Liver (tissue), 3 donors: ENCODE results near the gene PRRC2A.

ENCODE experiments used
- FOXA1 ChIP-seq: IDR thresholded peaks from 2 replicates; pipeline ENCODE4 v1.6.1; 2016; ENCODE audit warnings: antibody characterized with exemption
- FOXA2 ChIP-seq: IDR thresholded peaks from 2 replicates; pipeline ENCODE4 v1.6.1; 2016; ENCODE audit warnings: antibody characterized with exemption
- GABPA ChIP-seq, 2 donors: IDR thresholded peaks in 1 of 2; conservative IDR thresholded peaks in 1 of 2; 2 replicates each; pipeline ENCODE4 v1.6.1; 2016; ENCODE audit warnings: antibody characterized with exemption in 2 of 2, mild to moderate bottlenecking in 1 of 2, moderate library complexity in 1 of 2
- HNF4G ChIP-seq: IDR thresholded peaks from 2 replicates; pipeline ENCODE4 v1.6.1; 2016; ENCODE audit warnings: antibody characterized with exemption
- NR2F2 ChIP-seq: IDR thresholded peaks from 2 replicates; pipeline ENCODE4 v1.6.1; 2016; ENCODE audit warnings: antibody characterized with exemption
- RAD21 ChIP-seq, 2 donors: IDR thresholded peaks; 2 replicates each; pipeline ENCODE4 v1.6.1; 2016; ENCODE audit warnings: antibody characterized with exemption in 2 of 2, mild to moderate bottlenecking in 2 of 2
- RXRA ChIP-seq, 2 donors: IDR thresholded peaks; 2 replicates each; pipeline ENCODE4 v1.6.1; 2017 to 2018; ENCODE audit warnings: antibody characterized with exemption in 2 of 2, mild to moderate bottlenecking in 1 of 2
- TF ChIP-seq, protein P1 (sequence below): fragments of 150-350 bp; IDR thresholded peaks from 2 replicates; pipeline ENCODE4 v1.5.1; 2017; ENCODE audit warnings: improper control_type of control experiment, low read depth, low read length; ENCODE audit not compliant: missing input control
- TF ChIP-seq, protein P2 (sequence below): IDR thresholded peaks from 2 replicates; pipeline ENCODE4 v1.6.1; 2016; ENCODE audit warnings: antibody characterized with exemption
- TF ChIP-seq, protein P3 (sequence below): IDR thresholded peaks from 2 replicates; pipeline ENCODE4 v1.6.1; 2016; ENCODE audit warnings: antibody characterized with exemption
- donor health status: healthy.
- donor health status: healthy.

DNA sequence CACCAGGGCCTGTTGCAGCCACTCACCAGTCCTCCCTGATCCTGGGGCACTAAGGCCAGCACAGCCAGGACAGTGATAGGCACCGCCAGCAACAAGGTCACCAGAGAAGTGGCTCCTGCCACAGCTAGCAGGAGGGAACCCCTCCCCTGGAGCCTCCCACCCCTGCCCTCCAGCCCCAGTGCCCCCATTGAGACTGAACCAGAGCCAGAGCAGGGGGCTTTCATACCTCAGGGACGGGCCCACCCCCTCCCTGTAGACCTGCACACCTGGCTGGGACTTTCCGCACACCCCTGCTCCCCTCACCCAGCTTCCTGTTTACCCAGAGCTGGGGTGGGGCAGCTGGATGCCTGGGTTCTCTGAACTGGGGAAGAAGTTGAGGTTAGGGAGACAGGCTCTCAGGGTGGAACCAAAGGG lies 38.3 kb upstream of the PRRC2A start, which contains the start of gene LTB:
- TF ChIP-seq, protein P1, sequence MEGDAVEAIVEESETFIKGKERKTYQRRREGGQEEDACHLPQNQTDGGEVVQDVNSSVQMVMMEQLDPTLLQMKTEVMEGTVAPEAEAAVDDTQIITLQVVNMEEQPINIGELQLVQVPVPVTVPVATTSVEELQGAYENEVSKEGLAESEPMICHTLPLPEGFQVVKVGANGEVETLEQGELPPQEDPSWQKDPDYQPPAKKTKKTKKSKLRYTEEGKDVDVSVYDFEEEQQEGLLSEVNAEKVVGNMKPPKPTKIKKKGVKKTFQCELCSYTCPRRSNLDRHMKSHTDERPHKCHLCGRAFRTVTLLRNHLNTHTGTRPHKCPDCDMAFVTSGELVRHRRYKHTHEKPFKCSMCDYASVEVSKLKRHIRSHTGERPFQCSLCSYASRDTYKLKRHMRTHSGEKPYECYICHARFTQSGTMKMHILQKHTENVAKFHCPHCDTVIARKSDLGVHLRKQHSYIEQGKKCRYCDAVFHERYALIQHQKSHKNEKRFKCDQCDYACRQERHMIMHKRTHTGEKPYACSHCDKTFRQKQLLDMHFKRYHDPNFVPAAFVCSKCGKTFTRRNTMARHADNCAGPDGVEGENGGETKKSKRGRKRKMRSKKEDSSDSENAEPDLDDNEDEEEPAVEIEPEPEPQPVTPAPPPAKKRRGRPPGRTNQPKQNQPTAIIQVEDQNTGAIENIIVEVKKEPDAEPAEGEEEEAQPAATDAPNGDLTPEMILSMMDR = no peak
- TF ChIP-seq, protein P2, sequence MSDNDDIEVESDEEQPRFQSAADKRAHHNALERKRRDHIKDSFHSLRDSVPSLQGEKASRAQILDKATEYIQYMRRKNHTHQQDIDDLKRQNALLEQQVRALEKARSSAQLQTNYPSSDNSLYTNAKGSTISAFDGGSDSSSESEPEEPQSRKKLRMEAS = no peak
- no peak for TF ChIP-seq FOXA2
- TF ChIP-seq HNF4G = no peak
- no peak for TF ChIP-seq FOXA1
- TF ChIP-seq RAD21 (IDR thresholded peaks at IDR 0.05) = no peak
- no peak for TF ChIP-seq GABPA (IDR thresholded peaks at IDR 0.05 in 1 of 2, conservative IDR thresholded peaks at IDR 0.05 in 1 of 2)
- TF ChIP-seq, protein P3, sequence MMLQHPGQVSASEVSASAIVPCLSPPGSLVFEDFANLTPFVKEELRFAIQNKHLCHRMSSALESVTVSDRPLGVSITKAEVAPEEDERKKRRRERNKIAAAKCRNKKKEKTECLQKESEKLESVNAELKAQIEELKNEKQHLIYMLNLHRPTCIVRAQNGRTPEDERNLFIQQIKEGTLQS = no peak
- no peak for TF ChIP-seq RXRA (IDR thresholded peaks at IDR 0.05)
- no peak for TF ChIP-seq NR2F2
